ENCODE measurements around the gene GBX1.

GRCh38 chr7:151121380-151122170 is 45.9 kb downstream of the GBX1 start:
- TF ChIP-seq FOXP2 (optimal IDR thresholded peaks at IDR 0.05; ENCODE audit: borderline replicate concordance, extremely low read depth, extremely low read length, insufficient read depth), result no peak
- TF ChIP-seq POLR2AphosphoS5 (IDR thresholded peaks at IDR 0.05; ENCODE audit: low read depth, low read length), result no peak
- no peak for TF ChIP-seq TAF1 (IDR thresholded peaks at IDR 0.05; ENCODE audit: borderline replicate concordance, insufficient read depth, low read length)
- no peak for TF ChIP-seq REST (IDR thresholded peaks at IDR 0.05; ENCODE audit: insufficient read depth in 1 of 2, low read depth in 2 of 2, low read length in 2 of 2)
- no peak for TF ChIP-seq SIN3A (IDR thresholded peaks at IDR 0.05; ENCODE audit: borderline replicate concordance, insufficient read depth, low read length)

Measured in PFSK-1 (cell line).